ENCODE data around the gene WSB2.

GRCh38 chr12:118107011-118107410 is 46.0 kb upstream of the WSB2 start:
- TF ChIP-seq CTCF (IDR thresholded peaks at IDR 0.05; ENCODE audit: low read depth, low read length, missing input control) = no peak
- no peak for TF ChIP-seq GABPA (IDR thresholded peaks at IDR 0.05 in 1 of 2, conservative IDR thresholded peaks at IDR 0.05 in 1 of 2)
- TF ChIP-seq TAF1 (conservative IDR thresholded peaks at IDR 0.05) = no peak
- TF ChIP-seq SP1 (IDR thresholded peaks at IDR 0.05) = no peak
- no peak for TF ChIP-seq JUND (IDR thresholded peaks at IDR 0.05)
- TF ChIP-seq REST (IDR thresholded peaks at IDR 0.05) = no peak
- TF ChIP-seq YY1 (IDR thresholded peaks at IDR 0.05) = no peak
- TF ChIP-seq HNF4G (IDR thresholded peaks at IDR 0.05) = no peak
- TF ChIP-seq RAD21 (IDR thresholded peaks at IDR 0.05) = no peak
- TF ChIP-seq MAX (IDR thresholded peaks at IDR 0.05) = no peak

All from liver (tissue), 3 donors.